Uterus (tissue), 4 donors: ENCODE results near the gene KAT7. TPM values are rescaled to one million over a fixed set of nuclear protein-coding genes. Genes with fewer than 3 reads are reported as not detected.

Experiments
- DNase-seq, 2 donors: peaks; one replicate each; pipeline ENCODE4 v3.0.0-alpha.2; 2019 to 2020
- H3K27ac ChIP-seq, 2 donors: fragments of 200-600 bp; sonication (generic); 1 replicate in 1 of 2; 2 replicates in 1 of 2; pipeline ENCODE4 v1.5.1; 2016 to 2018
- H3K27me3 ChIP-seq, 2 donors: fragments of 200-600 bp; sonication (generic); one replicate each; pipeline ENCODE4 v1.5.1; 2018 to 2019; ENCODE audit warnings: control low read depth in 1 of 2
- H3K36me3 ChIP-seq, 2 donors: fragments of 200-600 bp; sonication (generic); one replicate each; pipeline ENCODE4 v1.5.1; 2019; ENCODE audit warnings: control low read depth in 1 of 2
- H3K4me1 ChIP-seq, 2 donors: fragments of 200-600 bp; sonication (generic); one replicate each; pipeline ENCODE4 v1.5.1; 2018 to 2019; ENCODE audit warnings: control low read depth in 1 of 2
- H3K4me3 ChIP-seq, 2 donors: fragments of 200-600 bp; sonication (generic); 1 replicate in 1 of 2; 2 replicates in 1 of 2; pipeline ENCODE4 v1.5.1; 2018 to 2019; ENCODE audit warnings: mild to moderate bottlenecking in 1 of 2
- H3K9me3 ChIP-seq, 2 donors: fragments of 200-600 bp; sonication (generic); one replicate each; pipeline ENCODE4 v1.5.1; 2019; ENCODE audit warnings: control low read depth in 1 of 2
- POLR2A ChIP-seq, 2 donors: fragments of 450-650 bp; IDR thresholded peaks; one replicate each; pipeline ENCODE4 v1.6.1; 2016; ENCODE audit warnings: antibody characterized with exemption in 2 of 2, mild to moderate bottlenecking in 1 of 2, moderate library complexity in 1 of 2
- intact Hi-C: fragments of 100-400 bp; cut with DNase I; formaldehyde crosslinking; loops from one replicate; pipeline ENCODE4 v1.15.1; 2023; ENCODE audit warnings: low total_unique reads
- total RNA-seq, 4 donors: library from RNA; depleted of rRNA in 3 of 4; stranded (reverse); fragments of >200 nt in 3 of 4; gene quantifications; one replicate each; pipeline versions ENCODE4 v1.1.0 to v1.2.4, GENCODE V29; 2014 to 2023
- TF ChIP-seq, protein P1 (sequence below), 4 experiments: fragments of 200-600 bp in 2 of 4; fragments of 450-650 bp in 2 of 4; sonication (generic) in 2 of 4; IDR thresholded peaks; one replicate each; pipeline ENCODE4 v1.5.1; 2016 to 2019; ENCODE audit warnings: antibody characterized with exemption in 4 of 4, mild to moderate bottlenecking in 2 of 4, moderate library complexity in 1 of 4
- donor health status: DM: yes; HTN: yes; CAD: no.

KAT7 gene
- total RNA-seq, 4 donors from 2014 or later = 16.8 to 117 (median 40.8) TPM

DNA sequence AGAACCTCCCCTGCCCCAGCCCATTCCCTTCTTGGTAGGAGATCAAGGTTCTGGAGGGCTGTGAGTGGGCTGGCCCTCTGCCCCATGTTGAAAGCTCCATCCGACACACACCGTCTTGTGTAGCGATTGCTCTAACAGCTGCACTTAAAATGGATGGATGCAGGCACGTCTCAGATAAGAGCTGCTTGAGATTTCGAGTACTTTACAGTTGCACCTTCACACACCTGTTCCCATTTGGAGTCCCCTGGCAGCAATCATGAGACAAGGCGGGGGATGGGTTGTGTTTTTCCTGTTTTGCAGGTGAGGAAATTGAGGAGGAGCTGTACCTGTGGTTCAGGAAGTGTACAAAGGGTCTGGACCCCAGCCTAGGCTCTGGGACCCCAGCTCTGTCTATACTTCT, 85.0 kb downstream of the KAT7 start:
- H3K4me1 ChIP-seq = no peaks in the 10 kb centered on the region
- DNase-seq = no peak
- intact Hi-C loops = no loop called here
- H3K36me3 ChIP-seq = no peaks in the 10 kb centered on the region
- H3K27ac ChIP-seq = no peak overlapping the region
- H3K27me3 ChIP-seq = no peaks in the 10 kb centered on the region
- H3K4me3 ChIP-seq = no peak overlapping the region
- TF ChIP-seq POLR2A (IDR thresholded peaks at IDR 0.05) = no peak
- TF ChIP-seq, protein P1, sequence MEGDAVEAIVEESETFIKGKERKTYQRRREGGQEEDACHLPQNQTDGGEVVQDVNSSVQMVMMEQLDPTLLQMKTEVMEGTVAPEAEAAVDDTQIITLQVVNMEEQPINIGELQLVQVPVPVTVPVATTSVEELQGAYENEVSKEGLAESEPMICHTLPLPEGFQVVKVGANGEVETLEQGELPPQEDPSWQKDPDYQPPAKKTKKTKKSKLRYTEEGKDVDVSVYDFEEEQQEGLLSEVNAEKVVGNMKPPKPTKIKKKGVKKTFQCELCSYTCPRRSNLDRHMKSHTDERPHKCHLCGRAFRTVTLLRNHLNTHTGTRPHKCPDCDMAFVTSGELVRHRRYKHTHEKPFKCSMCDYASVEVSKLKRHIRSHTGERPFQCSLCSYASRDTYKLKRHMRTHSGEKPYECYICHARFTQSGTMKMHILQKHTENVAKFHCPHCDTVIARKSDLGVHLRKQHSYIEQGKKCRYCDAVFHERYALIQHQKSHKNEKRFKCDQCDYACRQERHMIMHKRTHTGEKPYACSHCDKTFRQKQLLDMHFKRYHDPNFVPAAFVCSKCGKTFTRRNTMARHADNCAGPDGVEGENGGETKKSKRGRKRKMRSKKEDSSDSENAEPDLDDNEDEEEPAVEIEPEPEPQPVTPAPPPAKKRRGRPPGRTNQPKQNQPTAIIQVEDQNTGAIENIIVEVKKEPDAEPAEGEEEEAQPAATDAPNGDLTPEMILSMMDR (IDR thresholded peaks at IDR 0.05) = no peak
- no peaks in the 10 kb centered on the region for H3K9me3 ChIP-seq

DNA sequence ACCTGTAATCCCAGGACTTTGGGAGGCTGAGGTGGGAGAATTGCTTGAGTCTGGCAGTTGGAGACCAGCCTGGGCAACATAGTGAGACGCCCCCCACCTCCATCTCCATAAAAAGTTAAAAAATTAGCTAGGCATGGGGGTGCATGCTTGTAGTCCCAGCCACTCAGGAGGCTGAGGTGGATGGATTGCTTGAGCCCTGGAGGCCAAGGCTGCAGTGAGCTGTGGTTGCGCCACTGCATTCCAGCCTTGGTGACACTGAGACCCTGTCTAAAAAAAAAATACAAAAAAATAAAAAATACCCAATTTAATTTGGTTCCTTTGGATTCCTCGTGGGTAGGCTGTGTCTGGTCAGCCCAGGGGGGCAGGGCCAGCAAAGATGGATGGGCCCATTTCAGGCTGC, 85.4 kb downstream of the KAT7 start:
- TF ChIP-seq, protein P1 (IDR thresholded peaks at IDR 0.05) = no peak
- no peak for TF ChIP-seq POLR2A (IDR thresholded peaks at IDR 0.05)
- H3K9me3 ChIP-seq = no peaks in the 10 kb centered on the region
- H3K4me3 ChIP-seq = no peak overlapping the region
- no peaks in the 10 kb centered on the region for H3K27me3 ChIP-seq
- DNase-seq = no peak
- no peaks in the 10 kb centered on the region for H3K4me1 ChIP-seq
- intact Hi-C loops = no loop called here
- H3K36me3 ChIP-seq = no peaks in the 10 kb centered on the region
- H3K27ac ChIP-seq = no peak overlapping the region

- Histone ChIP-seq H3K27ac (no peak overlapping the region), H3K4me3 (no peak overlapping the region), H3K27me3 (no peaks in the 10 kb centered on the region), H3K9me3 (no peaks in the 10 kb centered on the region), H3K36me3 (no peaks in the 10 kb centered on the region), H3K4me1 (no peaks in the 10 kb centered on the region)
- TF ChIP-seq, protein P1 (IDR thresholded peaks at IDR 0.05) = no peak
- no peak for TF ChIP-seq POLR2A (IDR thresholded peaks at IDR 0.05)
- DNase-seq = no peak
- intact Hi-C loops = no loop called here
Measured at GRCh38 chr17:49874911-49875310, 86.4 kb downstream of the KAT7 start.

- intact Hi-C loops = no loop called here
- Histone ChIP-seq H3K27me3 (peaks cover 0 to 4% of the 10 kb centered on the region in 2 donors), H3K4me3 (no peak overlapping the region), H3K9me3 (no peaks in the 10 kb centered on the region), H3K4me1 (no peaks in the 10 kb centered on the region), H3K27ac (no peak overlapping the region), H3K36me3 (no peaks in the 10 kb centered on the region)
- no peak for DNase-seq
- no peak for TF ChIP-seq POLR2A (IDR thresholded peaks at IDR 0.05)
- TF ChIP-seq, protein P1 (IDR thresholded peaks at IDR 0.05) = no peak
Measured at GRCh38 chr17:49875685-49876084, 87.2 kb downstream of the KAT7 start.

- Histone ChIP-seq H3K27ac (no peak overlapping the region), H3K4me3 (no peak overlapping the region), H3K4me1 (no peaks in the 10 kb centered on the region), H3K27me3 (peaks cover 4 to 9% of the 10 kb centered on the region in 2 donors), H3K9me3 (no peaks in the 10 kb centered on the region), H3K36me3 (no peaks in the 10 kb centered on the region)
- intact Hi-C loops = no loop called here
- no peak for DNase-seq
- TF ChIP-seq, protein P1 (IDR thresholded peaks at IDR 0.05) = no peak
- TF ChIP-seq POLR2A (IDR thresholded peaks at IDR 0.05) = no peak
Measured at GRCh38 chr17:49878931-49879904, 90.7 kb downstream of the KAT7 start.
